Calu3 (cell line): ENCODE data around the gene IFT57. TPM values are rescaled to one million over a fixed set of nuclear protein-coding genes. Genes with fewer than 3 reads are reported as not detected.

Source experiments
- BruUV-seq: library from RNA; stranded (reverse); fragments of 400-500 nt; replicated peaks from 2 replicates; lab custom pipeline; 2021; lab: Mats Ljungman, UMichigan
- CTCF ChIA-PET: fragments of 300-600 bp; sonication (Branson Sonifier 250); formaldehyde crosslinking; loops from one replicate; lab custom pipeline; 2022; ENCODE audit warnings: antibody characterized with exemption; lab: Charles Lee
- DNase-seq: peaks from one replicate; pipeline ENCODE4 v3.0.0; 2022
- H3K27ac Mint-ChIP-seq: one replicate; pipeline ENCODE4 v1.8.0; 2022; ENCODE audit warnings: mixed read lengths; ENCODE audit not compliant: unreplicated experiment
- H3K27me3 Mint-ChIP-seq: one replicate; pipeline ENCODE4 v1.8.0; 2022; ENCODE audit warnings: mixed read lengths; ENCODE audit not compliant: unreplicated experiment
- H3K36me3 Mint-ChIP-seq: one replicate; pipeline ENCODE4 v1.8.0; 2022; ENCODE audit warnings: mild to moderate bottlenecking, moderate library complexity, mixed read lengths; ENCODE audit not compliant: insufficient read depth, unreplicated experiment
- H3K4me1 Mint-ChIP-seq: one replicate; pipeline ENCODE4 v1.8.0; 2022; ENCODE audit warnings: mild to moderate bottlenecking, low read depth, mixed read lengths; ENCODE audit not compliant: unreplicated experiment
- H3K4me3 Mint-ChIP-seq: one replicate; pipeline ENCODE4 v1.8.0; 2022; ENCODE audit warnings: mild to moderate bottlenecking, low read depth, moderate library complexity, mixed read lengths; ENCODE audit not compliant: unreplicated experiment
- H3K9me3 Mint-ChIP-seq: one replicate; pipeline ENCODE4 v1.8.0; 2022; ENCODE audit warnings: low read depth, mixed read lengths; ENCODE audit not compliant: unreplicated experiment
- CTCF ChIP-seq: fragments of 200-600 bp; IDR thresholded peaks from one replicate; pipeline ENCODE4 v1.8.0; 2022; ENCODE audit warnings: antibody characterized with exemption; ENCODE audit not compliant: unreplicated experiment
- intact Hi-C: fragments of 100-400 bp; cut with micrococcal nuclease; formaldehyde crosslinking; loops from one replicate; pipeline ENCODE4 v1.10.0; 2022; ENCODE audit not compliant: unreplicated experiment
- total RNA-seq: library from RNA; stranded (reverse); gene quantifications from 2 replicates; pipeline ENCODE4 v1.2.3, GENCODE V29; 2022

IFT57 gene
- total RNA-seq, 1 experiment from 2014 or later, result 35.4 TPM

GRCh38 chr3:108183971-108184370 lies 38.3 kb downstream of the IFT57 start:
- no TSS peak for BruUV-seq
- no peak overlapping the region for H3K4me3 Mint-ChIP-seq
- CTCF ChIA-PET, result no interaction called here

DNA sequence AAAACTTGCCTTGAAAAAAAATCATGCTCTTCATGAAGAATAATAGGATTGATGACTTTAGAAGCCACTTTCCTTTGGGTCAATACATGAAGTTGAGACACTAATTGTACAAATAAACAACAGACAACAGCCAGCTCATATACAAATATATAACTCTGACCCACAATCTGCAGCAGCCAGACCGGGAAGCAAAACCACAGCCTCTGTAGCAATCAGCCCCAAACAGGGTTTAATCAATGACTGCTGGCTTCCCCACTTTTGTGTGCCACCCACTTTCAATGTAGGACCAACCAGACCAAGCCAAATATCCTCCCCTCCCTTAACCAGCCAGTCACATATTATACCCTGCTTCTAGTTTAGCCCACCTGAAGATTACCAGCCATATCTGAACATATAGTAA lies 39.0 kb downstream of the IFT57 start:
- peaks cover 3% of the 10 kb centered on the region for H3K9me3 Mint-ChIP-seq
- no peak overlapping the region for H3K4me3 Mint-ChIP-seq
- no TSS peak for BruUV-seq
- intact Hi-C loops, result no loop called here
- H3K27me3 Mint-ChIP-seq, result no peaks in the 10 kb centered on the region
- no peak for TF ChIP-seq CTCF
- CTCF ChIA-PET, result no interaction called here
- H3K4me1 Mint-ChIP-seq, result no peaks in the 10 kb centered on the region
- no peaks in the 10 kb centered on the region for H3K36me3 Mint-ChIP-seq
- H3K27ac Mint-ChIP-seq, result no peak overlapping the region
- DNase-seq, result no peak

More at GRCh38 chr3:108183971-108184370, 38.3 kb downstream of the IFT57 start:
- Mint-ChIP-seq H3K27me3 (no peaks in the 10 kb centered on the region), H3K36me3 (no peaks in the 10 kb centered on the region), H3K27ac (no peak overlapping the region), H3K4me1 (no peaks in the 10 kb centered on the region), H3K9me3 (peaks cover 3% of the 10 kb centered on the region)
- intact Hi-C loops, result no loop called here
- DNase-seq, result no peak
- TF ChIP-seq CTCF, result no peak

- Mint-ChIP-seq H3K4me1 (no peaks in the 10 kb centered on the region), H3K27ac (no peak overlapping the region), H3K4me3 (no peak overlapping the region), H3K27me3 (no peaks in the 10 kb centered on the region), H3K36me3 (no peaks in the 10 kb centered on the region), H3K9me3 (peaks cover 3% of the 10 kb centered on the region)
- BruUV-seq, result no TSS peak
- TF ChIP-seq CTCF, result no peak
- CTCF ChIA-PET, result no interaction called here
- no peak for DNase-seq
- intact Hi-C loops, result no loop called here
These were observed 39.9 kb downstream of the IFT57 start for GRCh38 chr3:108182339-108182738.

DNA sequence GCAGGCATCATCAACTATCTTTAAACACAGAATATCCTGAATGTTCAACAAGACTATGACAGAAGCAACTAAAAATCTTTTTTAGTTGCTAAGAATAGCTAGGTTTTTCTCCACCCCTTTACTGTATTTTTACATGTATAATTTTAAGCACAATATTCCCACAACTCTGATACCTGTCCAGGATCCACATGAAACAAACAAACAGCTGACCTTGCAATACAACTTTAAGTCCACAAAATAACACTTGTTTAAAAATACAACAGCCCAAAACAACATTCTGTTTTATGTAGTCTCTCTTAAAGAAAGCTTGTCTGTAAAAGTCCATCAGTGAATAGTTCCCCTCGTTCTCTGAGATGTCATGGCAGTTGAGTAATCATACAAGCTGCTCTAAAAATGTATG lies 41.1 kb downstream of the IFT57 start:
- no peak for TF ChIP-seq CTCF
- Mint-ChIP-seq H3K4me3 (no peak overlapping the region), H3K27ac (no peak overlapping the region), H3K27me3 (no peaks in the 10 kb centered on the region), H3K4me1 (no peaks in the 10 kb centered on the region), H3K36me3 (no peaks in the 10 kb centered on the region), H3K9me3 (peaks cover 3% of the 10 kb centered on the region)
- CTCF ChIA-PET, result interaction anchor here (0.6 kb wide), 1 partner anchor 28 kb away, joined by 3 read pairs; no protein-coding TSS in a partner anchor
- BruUV-seq, result no TSS peak
- intact Hi-C loops, result no loop called here
- DNase-seq, result no peak
